ENCODE results near the gene RSAD1. TPM values are rescaled to one million over a fixed set of nuclear protein-coding genes. Genes with fewer than 3 reads are reported as not detected.

Gene RSAD1
- total and polyA plus RNA-seq, 2 donors from 2014 or later: 38.9 to 39.9 TPM

GRCh38 chr17:50480142-50480764 lies 1.6 kb downstream of the RSAD1 start:
- Histone ChIP-seq H3K4me3 (ENCODE audit: low read length in 3 of 3) (no peak overlapping the region), H3K27ac (ENCODE audit: low read depth in 2 of 2, low read length in 2 of 2) (peak overlapping the region in 1 of 2 donors; percentile 3), H3K9me3 (ENCODE audit: control insufficient read depth in 2 of 3, insufficient read depth in 1 of 3, low read length in 3 of 3) (no peaks in the 10 kb centered on the region), H3K36me3 (ENCODE audit: control insufficient read depth in 2 of 3, insufficient read depth in 3 of 3, low read length in 3 of 3) (peaks cover 0 to 23% (median 13%) of the 10 kb centered on the region in 3 donors), H3K9ac (ENCODE audit: low read length in 3 of 3) (peak overlapping the region in 1 of 3 donors; percentile 22), H3K4me1 (ENCODE audit: control insufficient read depth in 2 of 3, insufficient read depth in 2 of 3, low read depth in 1 of 3, low read length in 3 of 3) (peaks cover 0 to 18% (median 10%) of the 10 kb centered on the region in 3 donors), H3K27me3 (ENCODE audit: control insufficient read depth, insufficient read depth, low read length) (no peaks in the 10 kb centered on the region)
- DNase-seq: no peak
- no peak for TF ChIP-seq CTCF (IDR thresholded peaks at IDR 0.05; ENCODE audit: borderline replicate concordance, extremely low read depth, insufficient read depth)
- intact Hi-C loops (cut with DNase I): no loop called here
- FAIRE-seq: no peak

- intact Hi-C loops (cut with DNase I): no loop called here
- H3K9me3 ChIP-seq (ENCODE audit: control insufficient read depth in 2 of 3, insufficient read depth in 1 of 3, low read length in 3 of 3): no peaks in the 10 kb centered on the region
- peaks cover 0 to 18% (median 6%) of the 10 kb centered on the region in 3 donors for H3K4me1 ChIP-seq (ENCODE audit: control insufficient read depth in 2 of 3, insufficient read depth in 2 of 3, low read depth in 1 of 3, low read length in 3 of 3)
Observed at GRCh38 chr17:50480854-50481490, 2.3 kb downstream of the RSAD1 start.

GRCh38 chr17:50481648-50482047 lies 3.0 kb downstream of the RSAD1 start:
- Histone ChIP-seq H3K4me3 (ENCODE audit: low read length in 3 of 3) (no peak overlapping the region), H3K9ac (ENCODE audit: low read length in 3 of 3) (no peak overlapping the region), H3K4me1 (ENCODE audit: control insufficient read depth in 2 of 3, insufficient read depth in 2 of 3, low read depth in 1 of 3, low read length in 3 of 3) (peaks cover 0 to 15% (median 6%) of the 10 kb centered on the region in 3 donors), H3K9me3 (ENCODE audit: control insufficient read depth in 2 of 3, insufficient read depth in 1 of 3, low read length in 3 of 3) (no peaks in the 10 kb centered on the region), H3K27me3 (ENCODE audit: control insufficient read depth, insufficient read depth, low read length) (no peaks in the 10 kb centered on the region), H3K27ac (ENCODE audit: low read depth in 2 of 2, low read length in 2 of 2) (peak overlapping the region in 1 of 2 donors; percentile 61), H3K36me3 (ENCODE audit: control insufficient read depth in 2 of 3, insufficient read depth in 3 of 3, low read length in 3 of 3) (peaks cover 0 to 31% (median 19%) of the 10 kb centered on the region in 3 donors)
- DNase-seq (peak in 1 of 5 donors; percentile 29), FAIRE-seq (no peak)
- intact Hi-C loops (cut with DNase I): no loop called here
- no peak for TF ChIP-seq CTCF (IDR thresholded peaks at IDR 0.05; ENCODE audit: borderline replicate concordance, extremely low read depth, insufficient read depth)

More at GRCh38 chr17:50480854-50481490, 2.3 kb downstream of the RSAD1 start:
- Histone ChIP-seq H3K9ac (ENCODE audit: low read length in 3 of 3) (peak overlapping the region in 1 of 3 donors; percentile 60), H3K4me3 (ENCODE audit: low read length in 3 of 3) (no peak overlapping the region), H3K27me3 (ENCODE audit: control insufficient read depth, insufficient read depth, low read length) (no peaks in the 10 kb centered on the region), H3K36me3 (ENCODE audit: control insufficient read depth in 2 of 3, insufficient read depth in 3 of 3, low read length in 3 of 3) (peaks cover 0 to 30% (median 19%) of the 10 kb centered on the region in 3 donors), H3K27ac (ENCODE audit: low read depth in 2 of 2, low read length in 2 of 2) (no peak overlapping the region)
- DNase-seq: no peak
- FAIRE-seq: no peak
- no peak for TF ChIP-seq CTCF (IDR thresholded peaks at IDR 0.05; ENCODE audit: borderline replicate concordance, extremely low read depth, insufficient read depth)

Measured in kidney (tissue), 14 donors.